Nucleus accumbens (tissue), 56 donors: Measurements from ENCODE around the gene CLTC.
A peak's percentile ranks its signal among the peaks of the same experiment; 100 is the strongest.

ENCODE experiments used
- DNase-seq, 56 donors: peaks; one replicate each; lab custom pipeline; 2025; lab: John Stamatoyannopoulos, UW

The CLTC gene

GRCh38 chr17:59633658-59634359, 14.1 kb downstream of the CLTC start:
- DNase-seq: no peak

GRCh38 chr17:59634632-59635541, 15.2 kb downstream of the CLTC start:
- no peak for DNase-seq

- no peak for DNase-seq
Observed at GRCh38 chr17:59637611-59638310, 18.1 kb downstream of the CLTC start.

GRCh38 chr17:59638553-59638952, 18.9 kb downstream of the CLTC start:
- DNase-seq: no peak

GRCh38 chr17:59641799-59642484, 22.2 kb downstream of the CLTC start:
- DNase-seq: no peak

- DNase-seq: no peak
Observed at GRCh38 chr17:59642565-59642964, 22.9 kb downstream of the CLTC start.

- no peak for DNase-seq
Observed at GRCh38 chr17:59643159-59644140, 23.8 kb downstream of the CLTC start.

- DNase-seq: no peak
Observed at GRCh38 chr17:59647288-59647687, 27.6 kb downstream of the CLTC start.

GRCh38 chr17:59649886-59650285, 30.2 kb downstream of the CLTC start:
- DNase-seq: no peak

- DNase-seq: peak in 7 of 56 donors; percentile 3 to 44 (median 15)
Observed at GRCh38 chr17:59650642-59651041, 30.9 kb downstream of the CLTC start.

GRCh38 chr17:59651346-59651745, 31.7 kb downstream of the CLTC start:
- no peak for DNase-seq

- no peak for DNase-seq
Observed at GRCh38 chr17:59652119-59652518, 32.4 kb downstream of the CLTC start.

GRCh38 chr17:59656624-59657023, 36.9 kb downstream of the CLTC start:
- DNase-seq: peak in 2 of 56 donors; percentile 4 to 5

- DNase-seq: no peak
Observed at GRCh38 chr17:59666235-59666634, 46.5 kb downstream of the CLTC start.

- DNase-seq: no peak
Observed at GRCh38 chr17:59668816-59669215, 49.1 kb downstream of the CLTC start.

GRCh38 chr17:59669411-59669810, 49.7 kb downstream of the CLTC start:
- no peak for DNase-seq

GRCh38 chr17:59669944-59670343, 50.2 kb downstream of the CLTC start:
- DNase-seq: no peak

- no peak for DNase-seq
Observed at GRCh38 chr17:59671386-59671785, 51.7 kb downstream of the CLTC start.

- no peak for DNase-seq
Observed at GRCh38 chr17:59675231-59675630, 55.5 kb downstream of the CLTC start.
